Stomach (tissue), 9 donors: ENCODE results near the gene SLC9B2. TPM values are rescaled to one million over a fixed set of nuclear protein-coding genes. Genes with fewer than 3 reads are reported as not detected.

Source experiments
- DNase-seq, 2 donors: peaks; one replicate each; pipeline versions ENCODE4 v3.0.0 to v3.0.0-alpha.2; 2013 to 2019
- H3K27ac ChIP-seq, 5 donors: fragments of 200-600 bp in 4 of 5; sonication (generic) in 4 of 5; one replicate each; pipeline ENCODE4 v1.5.1; 2013 to 2019; ENCODE audit warnings: mild to moderate bottlenecking in 1 of 5, moderate library complexity in 1 of 5
- H3K27me3 ChIP-seq, 3 donors: fragments of 200-600 bp; sonication (generic); one replicate each; pipeline ENCODE4 v1.5.1; 2017 to 2019; ENCODE audit warnings: mixed run types in 1 of 3
- H3K36me3 ChIP-seq, 4 donors: fragments of 200-600 bp; sonication (generic); 1 replicate in 3 of 4; 2 replicates in 1 of 4; pipeline ENCODE4 v1.5.1; 2016 to 2019
- H3K4me1 ChIP-seq, 4 donors: fragments of 200-600 bp; sonication (generic); one replicate each; pipeline ENCODE4 v1.5.1; 2016 to 2019
- H3K4me3 ChIP-seq, 4 donors: fragments of 200-600 bp; sonication (generic) in 3 of 4; one replicate each; pipeline ENCODE4 v1.5.1; 2016 to 2019; ENCODE audit warnings: mild to moderate bottlenecking in 1 of 4
- H3K9me3 ChIP-seq, 4 donors: fragments of 200-600 bp; sonication (generic); one replicate each; pipeline ENCODE4 v1.5.1; 2016 to 2019
- CTCF ChIP-seq, 7 experiments: fragments of 450-650 bp in 4 of 7; fragments of 200-600 bp in 3 of 7; sonication (generic) in 3 of 7; IDR thresholded peaks; one replicate each; pipeline ENCODE4 v1.5.1; 2016 to 2019; ENCODE audit warnings: antibody characterized with exemption in 7 of 7, control low read depth in 2 of 7, mild to moderate bottlenecking in 1 of 7
- EP300 ChIP-seq: sonication (generic); formaldehyde crosslinking; IDR thresholded peaks from one replicate; pipeline ENCODE4 v1.6.1; 2017; ENCODE audit warnings: antibody characterized with exemption
- POLR2A ChIP-seq, 4 donors: fragments of 450-650 bp; IDR thresholded peaks; one replicate each; pipeline ENCODE4 v1.6.1; 2016; ENCODE audit warnings: antibody characterized with exemption in 4 of 4, control low read depth in 2 of 4, mild to moderate bottlenecking in 1 of 4, moderate library complexity in 1 of 4
- POLR2AphosphoS5 ChIP-seq, 3 donors: sonication (generic); formaldehyde crosslinking; IDR thresholded peaks; one replicate each; pipeline ENCODE4 v1.6.1; 2016; ENCODE audit warnings: antibody characterized with exemption in 3 of 3
- WGBS, 5 donors: extraction: QIAGEN DNeasy Blood & Tissue Kit in 3 of 5; methylation state at CpG; one replicate each; pipeline versions ENCODE4 v1.1.5 to v1.1.7; 2013 to 2018; 5-methylcytosine and 5-hydroxymethylcytosine counted together
- intact Hi-C: fragments of 100-400 bp; cut with DNase I; formaldehyde crosslinking; loops from one replicate; pipeline ENCODE4 v1.15.1; 2023; ENCODE audit warnings: low total_unique reads
- polyA plus RNA-seq, 3 donors: library from polyadenylated mRNA; stranded (reverse); fragments of 200-250 nt; gene quantifications; one replicate each; pipeline ENCODE4 v1.2.3, GENCODE V29; 2013
- total RNA-seq, 5 donors: library from RNA; depleted of rRNA; stranded (reverse); fragments of >200 nt; gene quantifications; one replicate each; pipeline versions ENCODE4 v1.1.0 to v1.2.3, GENCODE V29; 2014 to 2016
- donor health status: healthy with polysubstance abuse.
- donor health status: Bipolar disorder and iron deficiency.
- donor health status: healthy.

SLC9B2 gene
- total and polyA plus RNA-seq, 8 donors: 1.7 to 26.3 (median 10.1) TPM

- H3K4me3 ChIP-seq: no peak overlapping the region
- intact Hi-C loops: no loop called here
- no peaks in the 10 kb centered on the region for H3K4me1 ChIP-seq
- TF ChIP-seq POLR2AphosphoS5 (IDR thresholded peaks at IDR 0.05): no peak
- WGBS, 5 donors: 75 to 95% (median 81%) methylated on average over 1 of the region's 1 CpG
- H3K9me3 ChIP-seq: no peaks in the 10 kb centered on the region
- peaks cover 0 to 30% (median 3%) of the 10 kb centered on the region in 4 donors for H3K36me3 ChIP-seq
- DNase-seq: no peak
- H3K27ac ChIP-seq: no peak overlapping the region
- no peaks in the 10 kb centered on the region for H3K27me3 ChIP-seq
These were observed 47.3 kb downstream of the SLC9B2 start for GRCh38 chr4:103029300-103029699.

- TF ChIP-seq POLR2AphosphoS5 (IDR thresholded peaks at IDR 0.05) (no peak), EP300 (no peak), CTCF (IDR thresholded peaks at IDR 0.05) (no peak), POLR2A (IDR thresholded peaks at IDR 0.05) (no peak)
- Histone ChIP-seq H3K27ac (no peak overlapping the region), H3K27me3 (no peaks in the 10 kb centered on the region), H3K36me3 (peaks cover 0 to 25% (median 3%) of the 10 kb centered on the region in 4 donors), H3K4me1 (no peaks in the 10 kb centered on the region), H3K9me3 (no peaks in the 10 kb centered on the region), H3K4me3 (no peak overlapping the region)
- DNase-seq: no peak
- intact Hi-C loops: no loop called here
- WGBS, 5 donors: 90 to 100% (median 95%) methylated on average over 1 of the region's 1 CpG
These were observed 49.7 kb downstream of the SLC9B2 start for GRCh38 chr4:103026868-103027267.

GRCh38 chr4:103024996-103025395 is 51.6 kb downstream of the SLC9B2 start:
- 92 to 99% (median 96%) methylated on average over 3 of the region's 3 CpGs for WGBS, 5 donors
- H3K27me3 ChIP-seq: no peaks in the 10 kb centered on the region
- H3K27ac ChIP-seq: no peak overlapping the region
- peaks cover 0 to 8% (median 3%) of the 10 kb centered on the region in 4 donors for H3K36me3 ChIP-seq
- H3K4me3 ChIP-seq: no peak overlapping the region
- intact Hi-C loops: no loop called here
- DNase-seq: no peak
- peaks cover 0 to 7% (median 6%) of the 10 kb centered on the region in 4 donors for H3K4me1 ChIP-seq
- no peak for TF ChIP-seq EP300
- TF ChIP-seq POLR2AphosphoS5 (IDR thresholded peaks at IDR 0.05): no peak
- TF ChIP-seq CTCF (IDR thresholded peaks at IDR 0.05): no peak
- TF ChIP-seq POLR2A (IDR thresholded peaks at IDR 0.05): no peak
- no peaks in the 10 kb centered on the region for H3K9me3 ChIP-seq

GRCh38 chr4:103021120-103021519 is 55.4 kb downstream of the SLC9B2 start:
- WGBS, 5 donors: 95 to 100% (median 98%) methylated on average over 2 of the region's 2 CpGs
- H3K9me3 ChIP-seq: no peaks in the 10 kb centered on the region
- no peaks in the 10 kb centered on the region for H3K27me3 ChIP-seq
- no peak overlapping the region for H3K4me3 ChIP-seq
- DNase-seq: no peak
- TF ChIP-seq EP300: no peak
- no peak for TF ChIP-seq CTCF (IDR thresholded peaks at IDR 0.05)
- TF ChIP-seq POLR2A (IDR thresholded peaks at IDR 0.05): no peak
- TF ChIP-seq POLR2AphosphoS5 (IDR thresholded peaks at IDR 0.05): no peak
- peaks cover 0 to 6% (median 2%) of the 10 kb centered on the region in 4 donors for H3K36me3 ChIP-seq
- no peak overlapping the region for H3K27ac ChIP-seq
- intact Hi-C loops: no loop called here
- peaks cover 0 to 18% (median 16%) of the 10 kb centered on the region in 4 donors for H3K4me1 ChIP-seq

GRCh38 chr4:103019308-103020124 is 57.0 kb downstream of the SLC9B2 start, which contains the start of gene SLC9B1:
Gene SLC9B1, minus strand, starts transcription at chr4:103019705. Its CDS starts 27,994 bp downstream, at chr4:102991711.
- peak within 1 kb of the TSS; percentile 36 to 47 (median 42) for H3K4me3 ChIP-seq
- intact Hi-C loops: no loop called here
- TF ChIP-seq POLR2A (IDR thresholded peaks at IDR 0.05) (peak in 2 of 4 donors; percentile 58 to 79), POLR2AphosphoS5 (IDR thresholded peaks at IDR 0.05) (peak; percentile 95 to 99 (median 99)), EP300 (peak; percentile 61), CTCF (IDR thresholded peaks at IDR 0.05) (peak in 1 of 7 experiments; percentile 7)
- no peaks in the 10 kb centered on the region for H3K9me3 ChIP-seq
- peak within 1 kb of the TSS; percentile 88 to 94 (median 90) for H3K27ac ChIP-seq
- no peaks in the 10 kb centered on the region for H3K36me3 ChIP-seq
- DNase-seq: peak; percentile 98
- H3K27me3 ChIP-seq: no peaks in the 10 kb centered on the region
- peaks cover 0 to 18% (median 16%) of the 10 kb centered on the region in 4 donors for H3K4me1 ChIP-seq
- WGBS, 5 donors: 1 to 7% (median 1%) methylated on average over 24 to 46 of the region's 46 CpGs
